ENCODE measurements around the gene PMVK.

Gene PMVK

DNA sequence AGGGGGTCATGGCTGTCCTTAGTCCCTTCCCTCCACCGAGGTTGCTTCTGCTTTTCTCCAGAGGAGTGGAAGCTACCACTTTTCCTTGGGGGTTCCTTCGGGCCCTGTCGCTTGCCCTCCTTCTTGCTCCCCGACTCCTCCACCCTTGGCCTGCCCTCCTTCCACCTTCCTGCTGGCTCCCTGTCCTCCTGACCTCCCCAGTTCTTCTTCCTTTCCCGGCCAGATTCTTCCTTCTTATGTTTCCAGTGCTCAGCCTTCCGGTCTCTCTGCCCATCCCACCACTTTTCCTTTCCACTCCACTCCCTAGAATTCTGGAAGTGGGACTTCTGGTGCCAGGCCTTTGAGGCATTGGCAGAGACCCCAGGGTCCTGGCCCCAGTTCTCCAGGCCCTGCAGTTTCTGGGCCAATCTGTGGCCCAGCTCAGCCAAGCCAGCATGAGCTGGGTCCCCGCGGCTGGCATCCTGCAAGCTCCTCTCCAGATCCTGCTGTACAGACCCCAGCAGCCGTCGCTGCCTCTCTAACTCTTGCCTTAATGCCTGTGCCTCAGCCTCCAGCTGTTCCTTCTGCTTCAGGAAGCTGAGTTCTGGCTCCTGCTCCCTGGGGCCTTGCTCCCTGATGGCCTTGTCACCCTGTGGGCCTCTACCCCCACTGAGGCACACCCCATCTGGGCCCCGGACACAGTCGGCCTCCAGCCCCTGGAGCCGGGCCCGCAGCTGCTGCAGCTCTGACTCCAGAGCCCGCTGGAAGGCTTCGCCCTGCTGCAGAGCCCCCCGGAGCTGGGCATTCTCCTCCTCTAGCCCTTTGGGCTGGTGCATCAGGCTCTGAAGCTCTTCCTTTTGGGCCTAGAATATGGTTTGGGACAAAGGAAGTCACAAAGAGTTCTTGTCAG is 9.7 kb upstream of the PMVK start:
- no peak for DNase-seq (ENCODE audit: low read depth)

DNA sequence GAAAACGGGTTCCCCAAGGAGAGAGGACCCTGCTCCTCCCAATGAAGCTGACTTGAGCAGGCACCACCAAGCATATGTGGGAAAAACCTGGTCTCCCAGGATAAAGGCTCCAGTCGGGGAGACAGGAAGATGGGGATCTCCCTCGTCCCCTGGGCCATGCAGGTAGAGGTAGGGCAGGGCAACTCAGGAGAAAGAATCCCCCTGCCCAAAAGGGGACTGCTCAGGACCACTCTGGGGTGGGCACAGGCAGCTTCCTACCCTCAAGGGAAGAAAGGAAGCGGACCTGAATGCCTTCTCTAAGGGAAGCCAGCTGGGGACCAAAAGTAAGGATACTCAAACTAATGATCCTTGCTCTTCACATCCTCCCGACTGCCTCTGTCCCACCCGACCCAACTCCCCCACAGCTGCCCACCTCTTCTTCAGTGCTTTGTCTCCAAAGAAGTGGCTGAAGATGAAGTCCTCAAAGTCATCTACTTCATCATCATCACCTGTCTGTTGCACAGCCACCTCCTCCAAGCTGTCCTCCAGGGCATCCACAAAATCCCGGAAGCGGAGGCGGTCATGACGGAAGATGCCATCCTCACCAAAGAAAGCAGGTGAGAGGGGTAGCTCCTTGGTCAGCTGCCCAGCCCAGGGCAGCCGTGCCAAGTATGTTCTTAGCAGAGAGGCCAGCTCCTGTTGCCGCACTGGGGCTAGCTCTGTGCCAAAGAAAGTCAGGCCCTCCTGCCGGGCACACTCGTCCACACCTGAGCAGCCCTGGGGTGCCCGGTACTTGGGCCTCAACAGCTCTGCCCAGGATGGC is 8.8 kb upstream of the PMVK start:
- no peak for DNase-seq (ENCODE audit: low read depth)

DNA sequence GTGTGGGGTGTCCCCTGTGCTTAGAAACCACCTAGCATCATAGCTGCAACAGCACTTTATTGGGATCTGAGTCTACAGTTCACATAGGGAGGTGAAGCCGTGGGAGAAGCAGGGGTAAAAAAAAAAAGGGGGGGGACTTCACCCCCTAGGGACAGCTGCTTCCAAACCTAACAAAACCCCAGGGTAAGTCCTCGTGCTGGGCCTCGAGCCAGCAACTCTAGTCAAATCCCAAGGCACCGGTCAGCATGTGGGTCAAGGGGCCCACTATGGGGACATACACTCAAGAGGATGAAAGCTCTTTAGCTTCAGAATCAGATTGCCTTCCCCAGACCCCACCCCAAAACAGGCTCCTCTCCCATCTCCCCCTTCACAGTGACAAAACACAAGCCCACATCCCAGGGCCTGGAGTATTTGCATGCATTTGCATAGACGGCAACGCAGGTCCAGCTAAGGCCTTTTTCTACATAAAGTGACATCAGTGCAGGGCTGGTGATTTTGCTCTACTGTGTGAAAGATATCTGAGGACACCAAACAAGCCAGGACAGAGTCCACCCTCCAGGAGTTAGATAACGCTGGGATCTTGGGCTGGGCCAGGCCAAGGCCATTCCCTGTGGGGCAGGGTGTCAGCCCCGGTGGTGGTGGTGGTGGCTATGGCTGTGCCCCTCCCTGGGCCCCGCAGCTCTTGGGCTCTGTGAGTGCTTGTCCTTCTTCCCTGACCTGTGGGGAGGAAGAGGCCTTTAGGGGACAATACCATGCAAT is 8.1 kb upstream of the PMVK start:
- no peak for DNase-seq (ENCODE audit: low read depth)

DNA sequence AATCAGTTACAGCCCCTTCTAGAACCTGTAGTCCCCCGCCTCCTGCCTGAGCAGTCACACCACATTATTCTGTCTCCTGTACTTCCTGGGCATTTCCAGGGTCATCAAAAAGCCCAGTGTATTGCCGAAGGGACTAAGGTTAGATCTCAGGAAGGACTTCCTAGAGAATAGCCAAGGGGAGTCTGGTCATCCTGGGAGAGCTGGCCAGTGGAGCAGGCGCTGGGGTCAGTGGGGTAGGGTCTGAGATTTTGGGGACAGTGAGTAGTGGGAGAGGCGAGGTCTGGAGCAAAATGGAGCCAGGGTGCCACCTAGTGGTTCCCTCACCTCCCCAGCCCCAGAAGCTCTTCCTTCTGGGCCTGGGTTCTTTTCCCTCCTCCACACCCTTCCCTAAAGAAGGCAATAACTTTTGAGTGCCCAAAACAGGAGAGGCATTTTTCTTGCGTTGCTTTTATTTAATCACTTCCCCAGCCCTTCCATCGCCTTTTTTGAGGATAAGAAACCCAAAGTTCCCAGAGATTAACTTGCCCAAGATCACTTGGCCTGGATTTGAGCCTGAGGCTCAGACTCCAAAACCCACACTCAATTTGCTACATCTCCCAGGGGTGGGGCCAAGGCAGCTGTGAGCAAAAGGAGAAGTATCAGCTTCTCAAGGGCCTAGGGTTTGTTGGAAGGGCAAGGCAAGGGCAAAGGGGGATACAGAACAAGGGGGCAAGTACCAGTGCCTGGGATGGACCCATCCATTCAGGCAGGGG is 7.3 kb upstream of the PMVK start:
- peak; percentile 30 for DNase-seq (ENCODE audit: low read depth)

DNA sequence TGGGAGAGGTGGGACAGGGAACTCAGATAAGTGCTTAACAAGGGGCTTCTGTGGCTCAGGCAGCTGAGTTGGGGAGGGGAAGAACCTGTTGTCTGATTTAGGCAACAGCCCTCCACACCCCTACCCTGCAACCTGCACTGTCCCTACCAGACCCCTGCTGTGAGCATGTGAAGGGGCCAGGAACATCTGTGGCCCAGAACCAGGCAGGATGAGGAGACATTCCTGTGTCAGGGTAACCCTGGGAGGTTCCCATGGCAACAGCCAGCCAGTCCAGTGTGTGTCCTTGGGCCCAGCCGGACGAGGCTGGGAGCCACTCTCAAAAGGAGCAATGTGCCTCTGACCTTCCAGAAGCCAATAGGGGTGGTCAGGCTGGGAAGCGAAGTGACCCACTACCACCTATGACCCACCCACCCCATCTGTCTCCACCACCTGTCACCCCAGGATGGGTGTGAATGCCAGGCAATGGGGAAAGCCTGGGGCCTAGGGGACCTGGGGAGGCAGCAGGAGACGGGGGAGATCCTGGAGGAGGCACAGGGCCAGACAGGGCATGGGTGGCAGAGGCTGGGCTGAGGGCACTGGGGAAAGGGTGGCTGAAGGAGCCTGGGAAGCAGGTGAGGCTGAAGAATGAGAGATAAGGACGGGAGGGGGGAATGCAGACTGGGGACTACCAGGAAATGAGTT is 5.0 kb upstream of the PMVK start:
- no peak for DNase-seq (ENCODE audit: low read depth)

DNA sequence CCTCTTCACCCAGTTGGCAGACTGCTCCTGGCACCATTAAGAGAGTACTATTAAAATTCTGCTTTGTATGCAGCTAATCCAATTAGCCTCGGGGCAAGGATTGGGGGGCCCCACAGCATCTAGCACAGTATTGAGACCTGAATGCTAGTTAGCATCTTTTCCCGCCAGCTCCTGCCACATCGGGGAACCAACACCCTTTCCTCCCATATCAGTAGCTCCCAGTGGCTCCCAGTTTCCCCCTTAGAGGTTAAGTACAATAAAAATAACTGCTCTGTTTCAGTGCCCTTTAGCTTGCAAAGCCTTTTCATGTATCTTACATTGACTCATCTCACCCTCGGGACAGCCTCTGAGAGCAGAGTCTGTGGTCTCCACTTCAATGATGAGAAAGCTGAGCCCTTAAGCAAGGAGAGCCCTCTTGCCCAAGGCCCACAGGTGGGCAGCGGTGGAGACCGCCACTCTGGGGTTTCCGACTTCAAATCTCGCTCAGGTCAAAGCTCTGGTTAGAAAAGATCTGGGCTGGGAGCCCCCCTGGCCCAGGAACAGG is 4.2 kb upstream of the PMVK start:
- DNase-seq (ENCODE audit: low read depth): no peak

DNA sequence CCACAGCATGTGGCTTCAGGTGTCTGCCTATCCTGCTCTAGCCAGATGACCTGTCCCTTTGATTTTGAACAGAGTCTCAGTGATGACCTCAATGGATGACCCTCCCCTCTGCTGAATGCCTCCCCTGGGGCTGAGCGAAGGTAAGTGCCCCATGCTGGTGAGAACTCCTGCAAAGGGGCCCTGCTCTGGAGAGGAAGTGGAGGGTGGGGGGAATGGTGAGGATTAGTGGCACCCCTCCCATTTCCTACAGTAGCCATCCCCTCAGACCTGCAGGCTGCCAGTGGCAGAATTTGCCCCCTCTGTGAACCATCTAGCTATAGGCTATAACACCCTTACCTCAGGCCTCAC is 3.7 kb upstream of the PMVK start:
- DNase-seq (ENCODE audit: low read depth): no peak

DNA sequence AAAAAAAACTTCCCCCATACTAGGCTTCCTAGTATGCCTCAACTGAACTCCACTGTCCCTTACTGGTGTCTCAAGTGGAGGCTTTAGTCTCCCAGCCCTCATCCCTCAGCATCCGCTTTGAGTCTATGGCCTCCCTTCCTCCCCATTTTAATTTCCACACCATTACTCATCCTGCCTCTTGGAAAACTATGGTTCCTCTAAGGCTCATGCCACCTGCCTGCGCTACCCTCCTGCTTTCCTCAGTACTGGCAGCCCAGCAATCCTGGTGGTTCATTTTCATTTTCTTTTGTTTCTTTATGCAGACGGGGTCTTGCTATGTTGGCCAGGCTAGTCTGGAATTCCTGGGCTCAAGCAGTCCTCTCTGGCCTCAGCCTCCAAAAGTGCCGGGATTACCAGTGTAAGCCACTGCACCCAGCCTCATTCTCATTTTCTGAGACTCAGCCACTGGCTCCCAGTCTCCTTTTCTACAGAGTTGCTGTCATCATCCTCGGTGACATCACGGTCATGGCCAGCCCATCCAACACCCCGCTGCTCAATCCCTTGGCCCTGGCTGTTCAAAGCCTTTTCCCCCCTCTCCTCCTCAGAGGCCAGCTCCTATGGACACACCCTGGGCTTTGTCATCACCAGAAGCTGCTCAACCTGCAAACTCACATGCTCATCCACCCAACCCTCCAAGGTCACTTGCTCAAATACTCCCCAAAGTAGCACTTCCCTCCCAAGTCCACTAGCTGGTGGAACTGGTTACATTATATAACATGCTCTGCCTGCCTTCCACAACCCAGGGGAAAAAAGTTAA is 2.3 kb upstream of the PMVK start:
- no peak for DNase-seq (ENCODE audit: low read depth)

DNA sequence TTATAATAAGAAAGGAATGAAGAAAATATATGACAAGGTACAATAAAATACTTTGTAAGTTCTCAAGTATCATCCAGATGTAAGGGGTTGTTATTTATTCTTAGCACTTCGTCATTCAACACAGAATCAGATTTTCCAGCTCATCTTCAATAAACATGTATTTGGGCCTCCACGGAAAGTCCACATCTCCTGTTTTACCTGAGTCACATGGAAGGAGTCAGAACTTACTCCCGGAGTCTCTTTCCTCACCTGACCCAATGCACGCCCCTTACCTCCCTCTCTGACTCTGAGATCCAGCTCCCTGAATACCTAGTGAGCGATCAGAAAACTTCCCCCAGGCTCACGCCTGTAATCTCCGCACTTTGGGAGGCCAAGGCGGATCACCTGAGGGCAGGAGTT is 1.5 kb upstream of the PMVK start:
- no peak for DNase-seq (ENCODE audit: low read depth)

DNA sequence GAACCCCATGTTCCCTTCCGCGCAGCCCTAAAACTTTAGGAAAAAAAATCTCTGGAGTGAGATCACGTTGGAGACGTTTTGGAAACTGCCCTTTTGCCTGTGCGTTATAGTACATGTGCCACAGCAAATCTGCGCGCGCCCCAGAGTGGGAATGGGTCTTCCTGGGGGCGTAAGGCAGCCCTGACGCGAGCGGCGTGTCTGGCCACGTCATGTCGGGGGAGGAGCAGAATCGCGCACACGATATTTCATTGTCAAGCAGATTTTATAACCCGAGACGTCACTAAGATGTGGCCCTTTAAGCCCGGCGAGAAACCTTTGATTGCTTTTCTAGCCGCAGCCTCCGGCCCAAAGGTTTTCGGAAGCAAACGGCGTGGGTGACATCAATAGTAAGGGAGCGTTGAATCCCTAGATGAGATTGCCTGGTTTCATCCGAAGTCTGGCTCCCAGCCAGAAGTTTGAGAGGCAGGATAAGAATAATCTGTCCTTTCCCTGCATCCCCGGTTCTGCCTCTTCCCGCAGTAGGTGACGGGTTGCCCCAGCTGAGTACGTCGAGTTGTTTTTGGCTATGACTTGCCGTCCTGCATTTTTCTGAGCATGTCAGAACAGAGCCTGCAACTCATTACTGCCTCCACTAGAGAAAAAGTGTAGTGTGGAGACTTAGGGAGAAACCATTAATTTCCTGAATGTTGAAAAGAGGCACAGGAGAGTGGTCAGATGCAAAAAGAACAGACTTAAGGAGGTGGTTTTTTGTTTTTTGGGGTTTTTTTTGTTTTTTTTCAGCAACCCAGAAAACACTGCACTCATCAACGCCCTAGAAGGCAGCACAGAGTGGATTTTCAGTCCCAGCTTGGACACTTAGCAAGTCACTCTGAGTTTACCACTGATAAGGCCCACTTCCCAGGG is 817 bp upstream of the PMVK start:
- peak; percentile 78 for DNase-seq (ENCODE audit: low read depth)

DNA sequence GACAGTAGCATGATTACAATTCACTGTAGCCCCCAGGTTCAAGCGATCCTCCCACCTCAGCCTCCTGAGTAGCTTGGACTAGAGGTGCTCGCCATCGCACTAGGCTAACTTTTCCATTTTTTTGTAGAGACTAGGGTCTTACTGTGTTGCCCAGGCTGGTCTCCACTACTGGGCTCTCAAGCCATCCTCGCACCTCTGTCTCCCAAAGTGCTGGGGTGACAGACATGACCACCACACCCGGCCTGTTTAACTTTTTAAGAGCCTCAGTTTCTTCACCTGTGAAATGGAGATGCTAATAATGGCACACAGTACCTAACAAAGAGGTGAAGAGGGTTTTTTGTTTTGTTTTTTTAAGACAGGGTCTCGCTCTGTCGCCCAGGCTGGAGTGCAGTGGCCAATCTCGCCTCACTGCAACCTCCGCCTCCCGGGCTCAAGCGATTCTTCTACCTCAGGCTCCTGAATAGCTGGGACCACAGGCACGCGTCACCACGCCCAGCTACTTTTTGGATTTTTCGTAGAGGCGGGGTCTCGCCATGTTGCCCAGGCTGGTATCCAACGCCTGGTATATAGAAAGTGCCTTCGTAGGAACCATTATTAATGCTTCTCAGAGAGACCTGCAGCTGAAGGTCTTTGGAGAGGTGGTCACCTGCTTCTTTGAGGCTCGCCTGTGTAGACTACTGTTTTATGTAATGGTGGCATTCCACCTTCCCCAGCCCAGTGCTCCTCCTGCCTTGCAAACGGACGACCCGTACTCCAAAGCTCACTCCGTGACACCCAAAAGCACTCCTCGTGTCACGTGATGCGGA is 567 bp downstream of the PMVK start:
- no peak for DNase-seq (ENCODE audit: low read depth)

DNA sequence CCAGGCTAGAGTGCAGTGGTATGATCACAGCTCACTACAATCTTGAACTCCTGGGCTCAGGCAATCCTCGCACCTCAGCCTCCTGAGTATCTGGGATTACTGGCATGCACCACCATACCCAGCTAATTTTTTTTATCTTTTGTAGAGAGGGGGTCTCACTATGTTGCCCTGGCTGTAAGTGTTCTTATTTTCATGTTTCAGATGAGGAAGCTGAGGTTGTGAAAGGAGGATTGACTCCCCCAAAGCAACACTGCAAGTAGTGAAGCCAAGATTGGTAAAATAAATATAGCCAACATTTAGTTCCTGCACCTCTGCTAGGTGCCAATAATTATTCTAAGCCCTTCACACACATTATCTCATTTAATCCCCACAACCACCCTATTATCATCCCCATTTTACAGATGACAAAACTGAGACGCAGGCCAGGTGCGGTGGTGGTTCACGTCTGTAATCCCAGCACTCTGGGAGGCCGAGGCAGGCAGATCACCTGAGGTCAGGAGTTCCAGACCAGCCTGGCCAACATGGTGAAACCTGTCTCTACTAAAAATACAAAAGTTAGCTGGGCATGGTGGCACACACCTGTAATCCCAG is 2.1 kb downstream of the PMVK start:
- no peak for DNase-seq (ENCODE audit: low read depth)

DNA sequence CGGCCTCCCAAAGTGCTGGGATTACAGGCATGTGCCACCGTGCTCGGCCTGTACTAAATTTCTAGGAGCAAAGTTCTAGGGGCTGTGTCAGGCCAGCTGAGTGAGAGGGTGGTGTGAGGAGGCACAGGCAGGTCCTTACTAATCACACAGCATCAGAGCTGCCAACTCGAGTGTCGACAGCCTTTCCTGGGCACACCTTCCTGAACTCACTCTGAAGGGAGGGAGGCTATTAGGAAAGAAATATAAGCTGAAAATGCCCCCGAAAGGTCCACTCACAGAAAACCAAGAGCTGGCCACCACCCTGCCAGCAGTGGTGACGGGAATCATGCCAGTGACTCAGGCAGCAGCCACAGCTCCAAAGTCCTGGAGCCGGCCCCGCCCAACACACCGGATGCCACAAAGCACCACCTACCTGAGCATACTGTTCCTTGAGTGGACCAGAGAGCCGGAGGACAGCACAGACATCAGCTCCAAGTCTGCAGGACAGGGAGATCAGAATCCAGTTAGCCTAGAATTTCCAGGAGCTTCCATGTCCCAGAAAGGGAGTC is 4.5 kb downstream of the PMVK start:
- no peak for DNase-seq (ENCODE audit: low read depth)

DNA sequence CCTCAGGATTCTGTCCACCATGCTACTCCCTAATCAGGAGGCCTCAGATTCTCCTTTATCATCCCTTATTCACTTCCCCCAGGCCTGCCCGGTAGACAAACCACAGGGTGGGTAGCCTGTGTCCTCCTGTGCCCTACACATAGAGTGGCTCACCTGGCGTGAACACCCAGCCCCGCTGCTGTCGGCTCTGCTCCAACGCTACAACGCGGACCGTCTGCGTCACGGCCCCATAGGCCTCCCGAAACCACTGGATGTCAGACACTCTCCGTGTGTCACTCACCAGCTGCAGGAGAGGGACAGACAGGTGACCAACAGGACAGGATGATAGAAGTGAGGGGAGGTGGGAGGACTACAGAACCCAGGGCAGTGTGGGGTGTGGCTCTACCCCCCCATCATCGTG is 10.3 kb downstream of the PMVK start:
- no peak for DNase-seq (ENCODE audit: low read depth)

DNA sequence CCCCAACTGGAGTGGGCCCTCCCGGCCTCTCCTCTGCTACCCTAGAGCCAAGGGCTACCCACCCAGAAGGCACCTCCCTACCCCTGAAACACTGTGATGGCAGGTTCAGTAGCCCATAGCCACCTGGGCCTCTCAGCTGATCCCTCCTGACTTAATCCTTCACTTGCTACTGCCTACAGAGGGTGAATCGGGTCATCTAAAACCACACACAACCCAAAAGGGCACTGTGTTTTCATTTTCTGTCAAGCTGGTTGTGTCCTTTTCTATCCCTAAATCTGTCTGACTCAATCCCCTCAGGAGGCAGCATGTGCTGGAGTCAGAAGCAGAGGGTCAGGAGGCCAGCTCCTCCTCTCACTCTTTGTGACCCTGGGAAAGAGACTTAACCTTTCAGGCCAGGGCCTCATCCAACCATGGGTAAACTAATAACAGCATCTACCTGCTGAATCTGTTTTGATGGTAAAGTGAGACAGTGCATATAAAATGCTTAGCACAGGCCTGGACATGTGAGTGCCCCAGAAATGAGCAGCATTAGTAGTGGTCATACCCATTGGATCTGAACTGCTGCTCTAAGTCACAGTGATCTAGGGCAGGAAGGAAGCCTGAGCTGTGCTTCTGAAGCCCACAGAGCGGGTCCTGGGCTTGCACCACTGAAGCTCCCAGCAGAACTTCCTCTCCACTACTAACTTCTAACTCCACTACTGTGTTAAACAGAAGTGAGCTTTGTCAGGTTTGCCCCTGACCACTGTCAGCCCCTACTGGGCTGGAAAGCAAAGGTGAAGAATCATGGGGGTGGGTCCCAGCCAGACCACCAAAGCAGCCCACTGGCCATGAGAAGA is 11.0 kb downstream of the PMVK start:
- no peak for DNase-seq (ENCODE audit: low read depth)

DNA sequence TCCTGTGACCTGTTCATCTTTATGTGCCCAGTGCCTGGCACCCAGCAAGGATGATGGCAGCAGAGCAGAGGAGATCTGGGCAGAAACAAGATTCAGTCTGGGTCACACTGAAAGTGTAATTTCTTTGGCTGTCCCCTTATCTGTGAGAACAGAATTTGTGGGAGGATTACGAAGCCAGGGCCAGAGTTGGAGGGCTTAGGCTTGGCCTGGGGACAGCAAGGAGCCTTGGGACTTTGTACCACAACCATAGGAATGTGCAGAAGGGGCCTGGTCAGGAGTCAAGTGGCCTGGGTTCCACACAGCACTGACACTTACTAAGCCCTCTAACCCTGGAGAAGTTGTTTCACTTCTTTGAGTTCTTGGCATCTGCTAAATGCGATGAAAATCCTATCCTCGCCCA is 12.8 kb downstream of the PMVK start:
- no peak for DNase-seq (ENCODE audit: low read depth)

DNA sequence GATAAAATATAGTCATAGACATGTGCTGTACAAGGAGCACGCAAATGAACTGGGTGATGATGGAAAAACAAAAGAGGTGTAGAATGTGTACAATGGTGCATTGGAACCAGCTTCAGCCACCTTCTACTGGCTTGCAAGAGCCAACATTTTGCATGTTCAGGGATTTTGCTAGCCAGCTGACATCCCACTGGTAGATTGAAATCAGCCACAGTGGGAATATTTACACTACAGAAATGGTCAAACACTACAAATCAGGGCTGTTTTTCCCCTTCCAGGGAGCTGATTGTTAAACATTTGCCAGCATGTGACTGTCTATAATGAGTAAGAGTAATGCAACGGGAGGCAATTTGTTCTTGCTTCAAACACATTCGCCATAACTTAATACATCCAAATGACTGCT is 23.2 kb downstream of the PMVK start:
- DNase-seq (ENCODE audit: low read depth): no peak

Data from activated T-cell treated with anti-CD3 and anti-CD28 coated beads for 48 hours (primary cell).